AG09319 (cell line): ENCODE results near the gene MSL1.

Experiments used
- DNase-seq: peaks from one replicate; pipeline ENCODE4 v3.0.0-alpha.2; 2010; ENCODE audit warnings: low read depth; ENCODE audit errors: extremely low read depth
- CTCF ChIP-seq: IDR thresholded peaks from 2 replicates; pipeline ENCODE4 v1.5.1; 2011; ENCODE audit warnings: low read depth, mild to moderate bottlenecking, inconsistent platforms, low read length, moderate library complexity

The MSL1 gene

DNA sequence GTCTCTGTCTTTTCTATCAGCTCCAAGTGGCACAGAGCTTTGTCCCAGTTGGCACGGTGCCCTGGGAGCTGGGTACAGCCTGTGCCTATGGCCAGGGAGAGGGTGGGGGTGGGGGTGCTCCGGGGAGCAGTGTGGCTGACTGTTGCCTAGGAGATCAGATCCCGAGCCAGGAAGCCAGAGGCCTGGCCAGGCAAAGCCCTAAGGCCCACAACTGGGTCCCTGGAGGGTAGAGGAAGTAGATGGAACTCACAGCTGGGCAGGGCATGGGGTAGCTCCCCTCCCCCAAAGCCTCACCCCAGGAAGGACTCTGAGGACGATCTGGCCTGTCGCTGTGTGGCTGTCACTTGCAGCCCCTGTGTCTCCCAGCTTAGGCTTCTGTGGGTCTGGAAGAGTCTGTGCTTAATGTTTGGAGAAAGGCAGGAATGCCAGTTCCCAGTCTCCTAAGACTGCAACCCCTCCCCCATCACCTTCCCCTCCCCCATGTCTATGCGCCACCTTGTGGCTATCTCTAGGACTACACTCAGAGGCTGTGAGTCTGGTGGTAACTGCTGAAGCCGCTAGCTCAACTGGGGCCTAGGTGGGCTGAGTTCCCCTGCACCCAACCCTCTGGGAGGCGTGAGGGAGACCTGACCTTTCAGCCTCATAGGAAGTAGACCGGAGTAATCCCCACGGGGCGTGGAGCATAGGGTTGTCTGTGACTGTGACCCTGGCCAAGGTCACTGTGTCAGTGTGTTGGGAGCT is 46.4 kb upstream of the MSL1 start:
- TF ChIP-seq CTCF, result peak; percentile 87

DNA sequence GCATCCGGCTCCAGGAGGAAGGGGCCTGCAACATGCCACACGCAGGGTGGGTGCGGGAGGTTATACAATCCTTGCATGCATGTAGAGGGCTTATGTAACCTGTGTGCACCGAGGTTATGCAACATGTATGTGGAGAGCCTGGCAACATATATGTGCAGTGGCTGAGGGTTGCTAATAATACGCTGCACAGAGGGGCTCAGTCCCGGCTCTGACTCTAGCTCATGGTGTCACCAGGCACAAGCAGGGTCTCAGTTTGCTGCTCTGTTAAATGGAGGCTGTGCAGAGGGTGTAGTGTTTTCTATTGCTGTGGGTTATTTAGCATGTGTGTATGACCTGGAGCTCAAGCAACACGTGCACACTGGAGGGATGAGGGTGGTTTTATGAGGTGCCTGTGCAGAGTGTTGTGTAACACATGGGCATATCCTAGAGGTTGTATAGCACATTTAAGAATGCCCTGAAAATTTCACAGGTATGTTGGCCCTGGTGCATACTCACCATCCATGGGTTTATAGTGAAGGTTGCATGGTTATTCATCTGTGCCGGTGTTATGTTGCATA is 45.8 kb upstream of the MSL1 start:
- TF ChIP-seq CTCF, result no peak
- DNase-seq, result no peak

More for the DNA sequence above, 46.4 kb upstream of the MSL1 start:
- DNase-seq, result no peak

GRCh38 chr17:40076591-40076990 is 45.2 kb upstream of the MSL1 start:
- DNase-seq, result no peak
- no peak for TF ChIP-seq CTCF

- DNase-seq, result no peak
- TF ChIP-seq CTCF, result no peak
Observed at GRCh38 chr17:40079545-40079944, 42.2 kb upstream of the MSL1 start.

- no peak for DNase-seq
- TF ChIP-seq CTCF, result no peak
Observed at GRCh38 chr17:40084477-40084876, 37.3 kb upstream of the MSL1 start.

DNA sequence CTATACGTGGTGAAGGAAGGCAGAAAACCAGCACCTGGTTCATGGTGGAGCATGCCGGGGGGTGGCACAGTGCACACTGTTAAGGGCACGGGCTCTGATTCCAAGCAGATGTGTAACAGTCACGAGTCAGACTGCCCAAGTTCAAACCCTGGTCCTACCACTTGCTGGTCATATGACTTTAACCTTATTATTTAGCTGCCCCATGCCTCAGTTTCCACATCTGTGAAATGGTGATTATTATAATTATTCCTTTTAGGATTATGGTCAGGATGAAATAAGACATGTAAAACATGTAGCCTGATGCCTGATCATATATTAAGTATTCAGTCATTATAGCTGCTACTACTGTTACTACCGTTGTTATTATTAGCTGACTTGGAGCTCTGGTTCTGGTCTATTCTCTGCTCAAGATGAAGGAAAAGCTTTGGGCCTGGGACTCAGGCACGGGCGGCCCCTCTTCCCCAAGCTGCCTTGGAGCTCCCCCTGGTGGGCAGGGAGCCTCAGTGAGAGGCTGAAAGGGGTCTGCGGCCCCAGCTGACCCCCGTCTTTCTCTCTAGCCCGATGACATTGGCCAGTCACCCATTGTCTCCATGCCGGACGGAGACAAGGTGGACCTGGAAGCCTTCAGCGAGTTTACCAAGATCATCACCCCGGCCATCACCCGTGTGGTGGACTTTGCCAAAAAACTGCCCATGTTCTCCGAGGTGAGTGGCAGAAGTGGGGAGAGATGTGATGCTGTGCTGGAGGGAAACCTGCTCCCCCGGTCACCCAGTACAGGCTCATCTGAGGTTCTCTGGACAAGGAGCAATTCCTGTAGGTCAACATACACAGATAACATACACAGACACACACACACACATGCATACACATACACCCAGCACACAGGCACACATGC is 35.4 kb upstream of the MSL1 start:
- DNase-seq, result no peak

More for the DNA sequence above, 35.4 kb upstream of the MSL1 start:
- TF ChIP-seq CTCF, result peak; percentile 75
